Measurements from ENCODE around the gene ZDHHC14.
"Not testable (repeated sequence)": the region's sequence is repeated elsewhere in the genome, so short reads cannot be mapped to it uniquely, and the experiment has no call there.

The ZDHHC14 gene

GRCh38 chr6:157381631-157382621 lies 936 bp downstream of the ZDHHC14 start:
- peak in 1 of 2 experiments; percentile 55 for DNase-seq

- DNase-seq, result no peak
These were observed 1.8 kb downstream of the ZDHHC14 start for GRCh38 chr6:157382821-157383220.

GRCh38 chr6:157383471-157383870 lies 2.5 kb downstream of the ZDHHC14 start:
- DNase-seq, result no peak

- DNase-seq, result not testable (repeated sequence)
These were observed 4.0 kb downstream of the ZDHHC14 start for GRCh38 chr6:157384962-157385361.

- DNase-seq, result no peak
These were observed 4.5 kb downstream of the ZDHHC14 start for GRCh38 chr6:157385482-157385881.

GRCh38 chr6:157386023-157386422 lies 5.0 kb downstream of the ZDHHC14 start:
- DNase-seq, result no peak

- DNase-seq, result no peak
These were observed 5.5 kb downstream of the ZDHHC14 start for GRCh38 chr6:157386454-157386853.

DNA sequence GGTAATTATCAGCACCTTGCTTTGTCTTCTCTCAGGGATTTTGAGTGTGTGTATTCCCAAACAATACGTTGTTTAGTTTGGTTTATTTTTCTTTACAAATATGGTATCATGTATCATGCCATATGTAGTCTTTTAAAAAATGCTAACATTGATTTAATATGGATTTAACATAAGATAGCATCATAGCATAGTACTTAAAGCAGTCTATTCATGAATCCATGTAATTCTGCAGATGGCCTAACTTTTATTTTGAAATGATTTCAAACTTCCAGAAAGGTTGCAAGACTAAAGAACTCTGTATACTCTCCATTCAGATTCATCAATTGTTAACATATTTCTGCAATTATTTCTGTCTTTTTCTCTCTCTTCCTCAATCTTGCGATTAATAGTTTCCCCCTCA lies 7.9 kb downstream of the ZDHHC14 start:
- no peak for DNase-seq

DNA sequence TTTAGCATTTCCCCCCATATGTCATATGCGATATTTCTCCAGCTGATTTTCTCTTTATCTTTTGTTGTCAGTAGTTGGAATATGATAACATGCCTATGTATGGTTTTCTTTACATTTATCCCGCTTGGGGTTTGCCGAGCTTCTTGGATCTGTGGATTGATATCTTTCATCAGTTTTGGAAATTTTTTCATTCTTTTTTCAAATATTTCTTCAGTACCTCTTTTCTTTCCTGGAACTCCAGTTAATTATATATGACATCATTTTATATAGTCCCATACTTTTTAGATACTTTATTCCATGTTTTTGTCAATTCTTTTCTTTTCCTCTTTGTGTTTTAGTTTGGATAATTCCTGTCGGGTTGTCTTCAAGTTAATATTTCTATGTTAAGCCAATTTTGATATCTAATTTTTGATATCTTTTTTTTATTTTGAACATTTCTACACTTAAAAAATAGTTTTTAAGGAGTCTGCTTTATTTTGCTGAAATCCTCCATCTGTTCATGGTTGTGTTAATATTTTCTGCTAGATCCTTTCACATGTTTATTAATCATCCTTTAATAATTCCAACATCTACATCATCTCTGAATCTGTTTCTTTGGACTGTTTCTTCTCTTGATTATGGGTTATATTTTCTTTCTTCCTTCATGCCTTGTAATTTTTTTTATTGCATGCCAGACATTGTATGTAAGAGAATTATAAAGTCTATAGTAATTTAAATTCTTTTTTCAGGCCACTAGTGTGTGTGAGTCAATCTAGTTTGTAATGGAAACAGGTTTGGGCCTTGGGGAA lies 9.5 kb downstream of the ZDHHC14 start:
- DNase-seq, result no peak

DNA sequence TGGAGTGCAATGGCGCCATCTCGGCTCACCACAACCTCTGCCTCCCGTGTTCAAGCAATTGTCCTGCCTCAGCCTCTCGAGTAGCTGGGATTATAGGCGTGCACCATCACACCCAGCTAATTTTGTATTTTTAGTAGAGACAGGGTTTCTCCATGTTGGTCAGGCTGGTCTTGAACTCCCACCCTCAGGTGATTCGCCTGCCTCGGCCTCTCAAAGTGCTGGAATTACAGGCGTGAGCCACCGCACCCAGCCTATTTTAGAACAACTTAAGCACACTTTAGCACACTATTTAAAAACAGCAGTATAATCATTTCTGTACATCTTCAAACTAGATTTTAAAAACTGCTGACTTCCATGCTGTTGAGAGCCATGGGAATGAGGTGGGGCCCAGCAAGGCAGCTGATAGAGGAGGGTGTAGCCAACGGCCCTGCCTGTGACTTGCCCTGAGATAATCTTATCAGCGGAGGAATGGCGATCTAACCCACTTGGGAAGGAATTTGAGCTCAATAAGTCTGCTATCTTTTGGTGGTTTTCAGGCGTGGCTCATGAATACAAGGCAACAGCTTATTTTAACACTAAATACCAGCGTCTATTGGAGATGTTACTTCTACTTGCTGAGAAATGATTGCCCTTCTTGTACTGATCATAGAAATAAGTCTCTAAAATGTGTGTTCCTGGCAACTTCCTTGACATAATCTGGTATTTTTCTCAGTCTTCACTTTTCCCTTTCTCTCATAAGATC lies 12.1 kb downstream of the ZDHHC14 start:
- DNase-seq, result no peak

DNA sequence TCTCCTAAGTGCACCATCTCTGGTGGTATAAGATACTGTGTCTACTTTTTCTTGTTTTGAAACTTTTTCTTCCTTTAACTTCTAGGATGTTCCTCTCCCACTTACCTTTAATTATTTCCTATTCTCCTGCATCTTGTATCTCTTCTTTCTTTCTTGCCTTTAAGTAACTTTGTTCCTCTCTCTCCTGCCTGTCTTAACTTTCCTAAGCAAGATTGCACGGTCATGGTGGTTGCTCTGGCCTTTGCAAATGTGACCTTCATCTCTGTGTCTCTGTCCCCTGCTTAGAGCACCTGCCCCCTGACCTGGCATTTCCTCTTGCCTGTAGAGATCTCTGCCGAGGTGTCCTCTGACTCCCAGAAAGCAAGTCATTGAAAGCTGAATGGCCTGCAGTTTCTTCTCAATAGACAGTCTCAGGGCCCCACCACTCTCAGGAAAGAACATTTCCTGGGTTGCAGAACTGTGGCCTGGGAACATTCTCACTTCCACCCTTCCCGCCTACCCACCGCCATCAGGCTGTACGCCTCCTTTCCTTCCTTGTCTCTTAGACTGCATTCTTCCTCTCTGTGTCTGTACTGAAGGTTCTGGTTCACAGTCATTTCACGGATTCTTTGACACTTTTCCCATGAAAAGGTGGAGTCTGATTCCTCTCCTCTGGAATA lies 12.8 kb downstream of the ZDHHC14 start:
- DNase-seq, result no peak

- DNase-seq, result not testable (repeated sequence)
These were observed 14.2 kb downstream of the ZDHHC14 start for GRCh38 chr6:157395199-157395598.

- no peak for DNase-seq
These were observed 15.0 kb downstream of the ZDHHC14 start for GRCh38 chr6:157396026-157396425.

DNA sequence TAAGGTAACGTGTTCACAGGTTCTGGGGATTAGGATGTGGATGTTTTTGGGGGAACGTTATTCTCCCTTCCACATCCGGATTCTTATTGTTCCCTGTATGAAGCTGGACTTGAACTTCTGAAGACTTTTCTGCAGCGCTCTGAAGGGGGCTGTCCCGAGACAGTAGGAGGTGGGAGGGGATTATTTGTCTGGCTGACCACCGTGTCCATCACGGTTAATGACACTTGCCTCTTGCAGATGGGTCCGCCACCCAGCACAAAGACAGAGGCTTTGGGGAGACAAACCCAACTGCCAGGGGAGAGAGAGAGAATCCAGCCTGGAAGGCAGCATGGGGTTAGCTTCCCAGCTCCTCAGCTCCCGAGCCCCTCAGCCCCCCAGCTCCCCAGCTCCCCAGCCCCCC lies 16.7 kb downstream of the ZDHHC14 start:
- no peak for DNase-seq

- no peak for DNase-seq
These were observed 17.2 kb downstream of the ZDHHC14 start for GRCh38 chr6:157398151-157398550.

GRCh38 chr6:157400676-157401075 lies 19.7 kb downstream of the ZDHHC14 start:
- no peak for DNase-seq

DNA sequence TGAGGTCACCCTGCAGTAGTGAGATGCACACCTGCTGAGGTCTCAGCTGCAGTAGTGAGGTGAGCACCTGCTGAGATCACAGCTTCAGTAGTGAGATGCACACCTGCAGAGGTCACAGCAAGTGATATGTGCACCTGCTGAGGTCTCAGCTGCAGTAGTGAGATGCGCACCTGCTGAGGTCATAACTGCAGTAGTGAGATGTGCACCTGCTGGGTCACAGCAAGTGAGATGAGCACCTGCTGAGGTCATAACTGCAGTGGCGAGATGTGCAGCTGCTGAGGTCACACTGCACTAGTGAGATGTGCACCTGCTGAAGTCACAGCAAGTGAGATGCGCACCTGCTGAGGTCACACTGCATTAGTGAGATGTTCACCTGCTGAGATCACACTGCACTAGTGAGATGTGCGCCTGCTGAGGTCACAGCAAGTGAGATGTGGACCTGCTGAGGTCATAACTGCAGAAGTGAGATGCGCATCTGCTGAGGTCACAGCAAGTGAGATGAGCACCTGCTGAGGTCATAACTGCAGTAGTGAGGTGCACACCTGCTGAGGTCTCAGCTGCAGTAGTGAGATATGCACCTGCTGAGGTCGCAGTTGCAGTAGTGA lies 20.8 kb downstream of the ZDHHC14 start:
- no peak for DNase-seq

DNA sequence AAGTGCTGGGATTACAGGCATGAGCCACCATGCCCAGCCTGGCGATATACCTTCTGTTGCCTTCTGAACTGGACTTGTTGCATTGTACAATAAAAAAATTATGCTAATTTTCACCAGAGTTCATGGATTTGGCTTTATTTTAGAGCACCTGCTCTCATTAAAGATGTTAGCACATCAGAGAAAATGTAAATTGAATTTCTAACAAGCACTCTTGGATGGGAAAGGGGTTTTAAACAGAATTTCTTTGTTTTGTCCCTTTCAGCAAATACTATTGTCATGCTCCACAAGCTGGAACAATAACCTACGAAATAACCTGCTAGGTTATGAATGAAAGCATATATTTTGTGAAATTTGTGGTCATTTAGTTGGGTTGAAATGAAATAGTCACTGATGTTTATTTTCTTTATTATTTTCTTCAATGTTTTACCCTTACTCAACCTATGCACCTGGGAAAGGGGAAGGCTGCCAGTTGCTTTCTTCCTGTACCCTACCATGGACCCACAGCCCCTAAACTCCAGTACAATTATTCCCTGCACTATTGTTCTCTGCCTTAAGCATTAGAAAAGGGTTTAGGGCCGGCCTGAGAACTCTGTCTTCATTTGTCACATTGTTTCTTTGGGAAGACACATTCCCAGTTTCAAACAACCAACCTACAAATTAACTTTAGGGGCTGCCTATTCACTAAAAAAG lies 22.2 kb downstream of the ZDHHC14 start:
- no peak for DNase-seq

DNA sequence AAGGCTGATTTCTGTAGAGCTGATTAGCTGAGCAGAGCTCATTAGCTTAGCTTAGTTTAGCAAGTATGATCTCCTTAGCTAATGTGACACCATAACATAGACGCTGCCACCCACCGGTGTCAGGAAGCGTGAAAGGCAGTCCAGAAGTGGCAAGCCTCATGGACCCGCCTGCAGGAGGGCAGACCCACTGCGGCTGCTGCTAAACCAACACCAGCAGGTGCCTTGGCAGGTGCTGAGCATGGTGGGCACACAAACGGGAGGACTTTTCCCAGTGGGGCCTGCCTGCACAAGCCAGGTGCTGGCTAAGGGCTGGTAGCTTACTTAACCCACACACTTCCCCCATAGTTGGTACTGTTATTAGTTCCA lies 22.7 kb downstream of the ZDHHC14 start:
- peak in 1 of 2 experiments; percentile 16 for DNase-seq

DNA sequence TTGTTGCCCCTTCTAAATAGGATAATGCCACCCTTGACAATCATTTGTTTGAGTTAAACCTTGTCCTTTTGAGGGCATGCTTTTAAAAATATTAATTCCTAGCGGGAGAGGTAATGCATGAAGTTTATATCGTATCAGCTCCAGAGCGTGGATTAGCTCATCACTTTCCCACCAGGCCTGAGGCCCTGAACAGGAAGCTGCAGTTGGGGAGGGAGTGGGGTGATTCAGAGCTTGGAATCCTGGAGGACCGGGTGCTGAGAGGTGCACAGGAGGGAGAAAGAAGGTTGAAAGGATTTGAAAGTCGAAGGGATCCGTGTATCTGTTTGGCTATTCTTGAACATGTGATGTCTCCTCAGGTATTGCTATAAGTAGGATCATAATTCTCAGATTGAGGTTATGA lies 25.0 kb downstream of the ZDHHC14 start:
- no peak for DNase-seq

DNA sequence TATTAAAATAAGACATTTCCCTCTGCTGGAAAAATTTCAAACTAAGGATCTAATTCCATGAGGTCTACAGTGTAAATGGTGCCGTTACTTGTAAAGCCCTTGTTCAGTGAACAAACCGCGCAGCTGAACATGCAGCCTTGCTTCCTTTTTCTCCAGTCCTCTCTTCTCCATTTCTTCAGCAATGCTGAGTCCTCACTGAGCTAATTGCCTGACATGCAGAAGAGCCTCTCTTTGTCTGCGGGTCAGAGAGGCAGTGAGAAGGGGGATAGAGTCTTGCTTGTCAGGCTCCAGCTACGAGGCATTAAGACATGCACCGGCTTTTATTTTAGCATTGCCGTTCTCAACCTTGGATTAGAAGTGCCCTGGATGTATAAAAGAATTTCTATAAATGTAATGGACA lies 25.7 kb downstream of the ZDHHC14 start:
- DNase-seq, result no peak

DNA sequence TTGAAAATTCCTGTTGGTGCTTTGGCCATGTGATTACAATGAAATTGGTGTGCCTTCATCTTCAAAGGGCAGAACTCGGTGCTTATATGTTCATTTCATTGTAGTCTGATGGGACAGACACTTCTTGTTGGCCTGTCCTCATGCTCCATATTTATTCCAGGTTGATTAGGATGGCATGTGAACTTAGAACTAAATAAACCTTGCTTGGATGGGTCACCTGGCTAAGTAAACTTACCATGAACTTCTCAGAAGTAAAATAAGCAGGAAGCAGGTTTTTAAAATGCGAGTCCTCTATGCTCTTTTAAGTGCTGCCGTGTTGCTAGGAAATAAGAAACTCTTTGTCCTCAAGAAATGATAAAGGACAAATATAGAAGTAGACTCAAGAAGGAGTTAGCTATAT lies 26.7 kb downstream of the ZDHHC14 start:
- DNase-seq, result no peak

Measured in SHP77 (cell line).